Parathyroid adenoma (tissue), 2 donors: ENCODE results near the gene CNTN1.

Source experiments
- H2AFZ ChIP-seq: fragments of 300-600 bp; sonication (generic); one replicate; pipeline ENCODE4 v1.7.0; 2017; ENCODE audit warnings: antibody characterized with exemption, mild to moderate bottlenecking
- H3K27ac ChIP-seq: fragments of 300-600 bp; sonication (generic); one replicate; pipeline ENCODE4 v1.7.0; 2017
- H3K27me3 ChIP-seq: fragments of 300-600 bp; sonication (generic); one replicate; pipeline ENCODE4 v1.7.0; 2017; ENCODE audit warnings: low read length; ENCODE audit not compliant: control insufficient read depth, insufficient read depth
- H3K36me3 ChIP-seq: fragments of 300-600 bp; sonication (generic); one replicate; pipeline ENCODE4 v1.7.0; 2017; ENCODE audit warnings: low read length; ENCODE audit not compliant: control insufficient read depth, insufficient read depth
- H3K4me1 ChIP-seq: fragments of 300-600 bp; sonication (generic); one replicate; pipeline ENCODE4 v1.7.0; 2017; ENCODE audit warnings: control low read depth
- H3K4me2 ChIP-seq: fragments of 300-600 bp; sonication (generic); one replicate; pipeline ENCODE4 v1.7.0; 2017; ENCODE audit warnings: low read length
- H3K4me3 ChIP-seq: fragments of 300-600 bp; sonication (generic); one replicate; pipeline ENCODE4 v1.7.0; 2017; ENCODE audit warnings: low read depth, low read length
- H3K79me2 ChIP-seq: fragments of 300-600 bp; sonication (generic); one replicate; pipeline ENCODE4 v1.7.0; 2017; ENCODE audit warnings: control low read depth
- H3K9ac ChIP-seq: fragments of 300-600 bp; sonication (generic); one replicate; pipeline ENCODE4 v1.7.0; 2017; ENCODE audit warnings: mild to moderate bottlenecking
- H3K9me3 ChIP-seq: fragments of 300-600 bp; sonication (generic); one replicate; pipeline ENCODE4 v1.7.0; 2017; ENCODE audit warnings: low read length; ENCODE audit not compliant: control insufficient read depth
- CTCF ChIP-seq: fragments of 300-600 bp; sonication (generic); IDR thresholded peaks from one replicate; pipeline ENCODE4 v1.7.0; 2017; ENCODE audit warnings: antibody characterized with exemption, mild to moderate bottlenecking
- donor health status: primary hyperparathyroidism.

The CNTN1 gene

GRCh38 chr12:40999210-40999609 lies 307.0 kb downstream of the CNTN1 start:
- Histone ChIP-seq H3K27me3 (no peaks in the 10 kb centered on the region), H3K79me2 (no peaks in the 10 kb centered on the region), H2AFZ (no peak overlapping the region), H3K4me2 (no peak overlapping the region), H3K4me3 (no peak overlapping the region), H3K9ac (no peak overlapping the region), H3K9me3 (peaks cover 2% of the 10 kb centered on the region), H3K36me3 (no peaks in the 10 kb centered on the region), H3K4me1 (no peaks in the 10 kb centered on the region), H3K27ac (no peak overlapping the region)
- TF ChIP-seq CTCF, result no peak

- Histone ChIP-seq H3K27me3 (no peaks in the 10 kb centered on the region), H3K9me3 (peaks cover 3% of the 10 kb centered on the region), H3K79me2 (no peaks in the 10 kb centered on the region)
Measured at GRCh38 chr12:41008472-41008871, 316.2 kb downstream of the CNTN1 start.

GRCh38 chr12:41011939-41012338 lies 319.7 kb downstream of the CNTN1 start:
- H3K9me3 ChIP-seq, result no peaks in the 10 kb centered on the region
- H3K4me2 ChIP-seq, result no peak overlapping the region
- H2AFZ ChIP-seq, result no peak overlapping the region
- H3K36me3 ChIP-seq, result no peaks in the 10 kb centered on the region
- no peaks in the 10 kb centered on the region for H3K79me2 ChIP-seq
- H3K27ac ChIP-seq, result no peak overlapping the region
- no peak overlapping the region for H3K9ac ChIP-seq
- H3K4me3 ChIP-seq, result no peak overlapping the region
- no peaks in the 10 kb centered on the region for H3K27me3 ChIP-seq
- no peak for TF ChIP-seq CTCF
- no peaks in the 10 kb centered on the region for H3K4me1 ChIP-seq

More at GRCh38 chr12:41008472-41008871, 316.2 kb downstream of the CNTN1 start:
- Histone ChIP-seq H2AFZ (no peak overlapping the region), H3K4me3 (no peak overlapping the region), H3K4me2 (no peak overlapping the region), H3K9ac (no peak overlapping the region), H3K27ac (no peak overlapping the region), H3K4me1 (no peaks in the 10 kb centered on the region), H3K36me3 (no peaks in the 10 kb centered on the region)
- no peak for TF ChIP-seq CTCF

GRCh38 chr12:41013881-41014642 lies 321.8 kb downstream of the CNTN1 start:
- TF ChIP-seq CTCF, result no peak
- H3K4me1 ChIP-seq, result no peaks in the 10 kb centered on the region
- no peak overlapping the region for H3K9ac ChIP-seq
- H3K9me3 ChIP-seq, result no peaks in the 10 kb centered on the region
- no peaks in the 10 kb centered on the region for H3K79me2 ChIP-seq
- H3K27me3 ChIP-seq, result no peaks in the 10 kb centered on the region
- no peak overlapping the region for H3K4me2 ChIP-seq
- H3K27ac ChIP-seq, result no peak overlapping the region
- no peak overlapping the region for H2AFZ ChIP-seq
- no peaks in the 10 kb centered on the region for H3K36me3 ChIP-seq
- H3K4me3 ChIP-seq, result no peak overlapping the region

DNA sequence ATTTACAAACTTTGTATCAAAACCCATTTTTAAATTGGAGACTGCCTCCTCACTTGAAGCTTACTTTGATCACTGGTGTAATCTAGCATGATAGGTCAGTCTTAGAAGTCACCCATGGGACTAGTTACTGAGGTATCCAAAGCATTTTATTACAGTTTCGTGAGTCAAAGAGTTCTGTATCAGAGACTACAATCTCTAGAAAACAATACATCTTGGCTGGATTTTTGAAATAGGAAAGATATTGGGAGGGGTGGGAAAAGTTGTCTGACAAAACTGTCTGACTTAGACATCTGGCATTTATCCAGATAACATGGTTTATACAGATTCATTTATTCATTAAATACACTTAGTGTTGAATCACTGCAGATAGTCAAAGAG lies 322.4 kb downstream of the CNTN1 start:
- no peak overlapping the region for H2AFZ ChIP-seq
- H3K4me3 ChIP-seq, result no peak overlapping the region
- no peaks in the 10 kb centered on the region for H3K27me3 ChIP-seq
- no peaks in the 10 kb centered on the region for H3K36me3 ChIP-seq
- no peak overlapping the region for H3K4me2 ChIP-seq
- TF ChIP-seq CTCF, result no peak
- no peaks in the 10 kb centered on the region for H3K4me1 ChIP-seq
- H3K27ac ChIP-seq, result no peak overlapping the region
- no peaks in the 10 kb centered on the region for H3K79me2 ChIP-seq
- H3K9ac ChIP-seq, result no peak overlapping the region
- H3K9me3 ChIP-seq, result no peaks in the 10 kb centered on the region
